ENCODE measurements around the gene SSBP3. TPM values are rescaled to one million over a fixed set of nuclear protein-coding genes. Genes with fewer than 3 reads are reported as not detected.

SSBP3 gene
- total RNA-seq, 1 experiment from 2014 or later = 115 TPM

- DNase-seq (ENCODE audit: low spot score) (no peak), ATAC-seq (no peak)
- H3K4me3 Mint-ChIP-seq = no peak overlapping the region
- H3K27me3 Mint-ChIP-seq (ENCODE audit: low read depth) = no peaks in the 10 kb centered on the region
- CTCF ChIA-PET = interaction anchor here (7.4 kb wide), 1 partner anchor 39 kb away, joined by 59 read pairs; no protein-coding TSS in a partner anchor
- POLR2A ChIA-PET = interaction anchor here (1.1 to 1.4 kb wide), 2 partner anchors 14 to 136 kb away, joined by 3 to 4 read pairs; no protein-coding TSS in a partner anchor
- H3K9me3 Mint-ChIP-seq = no peaks in the 10 kb centered on the region
- H3K27ac Mint-ChIP-seq = no peak overlapping the region
- TF ChIP-seq ZNF416 (CRISPR knock-in tag; IDR thresholded peaks at IDR 0.05) = no peak
- TF ChIP-seq, protein P1, sequence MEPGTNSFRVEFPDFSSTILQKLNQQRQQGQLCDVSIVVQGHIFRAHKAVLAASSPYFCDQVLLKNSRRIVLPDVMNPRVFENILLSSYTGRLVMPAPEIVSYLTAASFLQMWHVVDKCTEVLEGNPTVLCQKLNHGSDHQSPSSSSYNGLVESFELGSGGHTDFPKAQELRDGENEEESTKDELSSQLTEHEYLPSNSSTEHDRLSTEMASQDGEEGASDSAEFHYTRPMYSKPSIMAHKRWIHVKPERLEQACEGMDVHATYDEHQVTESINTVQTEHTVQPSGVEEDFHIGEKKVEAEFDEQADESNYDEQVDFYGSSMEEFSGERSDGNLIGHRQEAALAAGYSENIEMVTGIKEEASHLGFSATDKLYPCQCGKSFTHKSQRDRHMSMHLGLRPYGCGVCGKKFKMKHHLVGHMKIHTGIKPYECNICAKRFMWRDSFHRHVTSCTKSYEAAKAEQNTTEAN (CRISPR knock-in tag; IDR thresholded peaks at IDR 0.05) = no peak
- H3K4me1 Mint-ChIP-seq = peaks cover 41% of the 10 kb centered on the region
- peaks cover 2% of the 10 kb centered on the region; the same call in 1 of the 2 replicates for H3K36me3 Mint-ChIP-seq
These were observed 134.9 kb downstream of the SSBP3 start for GRCh38 chr1:54271341-54271740.

- H3K27me3 Mint-ChIP-seq (ENCODE audit: low read depth) = no peaks in the 10 kb centered on the region
- CTCF ChIA-PET = interaction anchor here (7.4 kb wide), 1 partner anchor 39 kb away, joined by 59 read pairs; no protein-coding TSS in a partner anchor
These were observed 135.7 kb downstream of the SSBP3 start for GRCh38 chr1:54270543-54270942.

More at GRCh38 chr1:54270543-54270942, 135.7 kb downstream of the SSBP3 start:
- TF ChIP-seq AFF4 (CRISPR knock-in tag; IDR thresholded peaks at IDR 0.05; ENCODE audit: borderline replicate concordance) = no peak
- no peak for TF ChIP-seq NR3C1 (CRISPR knock-in tag; conservative IDR thresholded peaks at IDR 0.05; ENCODE audit: low read depth)
- TF ChIP-seq, protein P2, sequence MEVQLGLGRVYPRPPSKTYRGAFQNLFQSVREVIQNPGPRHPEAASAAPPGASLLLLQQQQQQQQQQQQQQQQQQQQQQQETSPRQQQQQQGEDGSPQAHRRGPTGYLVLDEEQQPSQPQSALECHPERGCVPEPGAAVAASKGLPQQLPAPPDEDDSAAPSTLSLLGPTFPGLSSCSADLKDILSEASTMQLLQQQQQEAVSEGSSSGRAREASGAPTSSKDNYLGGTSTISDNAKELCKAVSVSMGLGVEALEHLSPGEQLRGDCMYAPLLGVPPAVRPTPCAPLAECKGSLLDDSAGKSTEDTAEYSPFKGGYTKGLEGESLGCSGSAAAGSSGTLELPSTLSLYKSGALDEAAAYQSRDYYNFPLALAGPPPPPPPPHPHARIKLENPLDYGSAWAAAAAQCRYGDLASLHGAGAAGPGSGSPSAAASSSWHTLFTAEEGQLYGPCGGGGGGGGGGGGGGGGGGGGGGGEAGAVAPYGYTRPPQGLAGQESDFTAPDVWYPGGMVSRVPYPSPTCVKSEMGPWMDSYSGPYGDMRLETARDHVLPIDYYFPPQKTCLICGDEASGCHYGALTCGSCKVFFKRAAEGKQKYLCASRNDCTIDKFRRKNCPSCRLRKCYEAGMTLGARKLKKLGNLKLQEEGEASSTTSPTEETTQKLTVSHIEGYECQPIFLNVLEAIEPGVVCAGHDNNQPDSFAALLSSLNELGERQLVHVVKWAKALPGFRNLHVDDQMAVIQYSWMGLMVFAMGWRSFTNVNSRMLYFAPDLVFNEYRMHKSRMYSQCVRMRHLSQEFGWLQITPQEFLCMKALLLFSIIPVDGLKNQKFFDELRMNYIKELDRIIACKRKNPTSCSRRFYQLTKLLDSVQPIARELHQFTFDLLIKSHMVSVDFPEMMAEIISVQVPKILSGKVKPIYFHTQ (CRISPR knock-in tag; IDR thresholded peaks at IDR 0.05) = no peak
- TF ChIP-seq NFYB (CRISPR knock-in tag; conservative IDR thresholded peaks at IDR 0.05; ENCODE audit: low read depth) = no peak
- TF ChIP-seq ZNF671 (CRISPR knock-in tag; IDR thresholded peaks at IDR 0.05) = no peak
- no peak for TF ChIP-seq SMAD3 (CRISPR knock-in tag; IDR thresholded peaks at IDR 0.05; ENCODE audit: borderline replicate concordance)
- TF ChIP-seq, protein P3, sequence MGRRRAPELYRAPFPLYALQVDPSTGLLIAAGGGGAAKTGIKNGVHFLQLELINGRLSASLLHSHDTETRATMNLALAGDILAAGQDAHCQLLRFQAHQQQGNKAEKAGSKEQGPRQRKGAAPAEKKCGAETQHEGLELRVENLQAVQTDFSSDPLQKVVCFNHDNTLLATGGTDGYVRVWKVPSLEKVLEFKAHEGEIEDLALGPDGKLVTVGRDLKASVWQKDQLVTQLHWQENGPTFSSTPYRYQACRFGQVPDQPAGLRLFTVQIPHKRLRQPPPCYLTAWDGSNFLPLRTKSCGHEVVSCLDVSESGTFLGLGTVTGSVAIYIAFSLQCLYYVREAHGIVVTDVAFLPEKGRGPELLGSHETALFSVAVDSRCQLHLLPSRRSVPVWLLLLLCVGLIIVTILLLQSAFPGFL (CRISPR knock-in tag; IDR thresholded peaks at IDR 0.05; ENCODE audit: borderline replicate concordance) = no peak
- TF ChIP-seq TP53 (CRISPR knock-in tag; IDR thresholded peaks at IDR 0.05) = no peak
- TF ChIP-seq NR1H2 (CRISPR knock-in tag; IDR thresholded peaks at IDR 0.05) = no peak
- TF ChIP-seq NR2C2 (CRISPR knock-in tag; IDR thresholded peaks at IDR 0.05) = no peak
- TF ChIP-seq GABPB1 (CRISPR knock-in tag; IDR thresholded peaks at IDR 0.05) = no peak
- TF ChIP-seq EMX1 (CRISPR knock-in tag; IDR thresholded peaks at IDR 0.05) = no peak
- POLR2A ChIA-PET = interaction anchor here (1.4 kb wide), 1 partner anchor 137 kb away, joined by 4 read pairs; no protein-coding TSS in a partner anchor
- DNase-seq (ENCODE audit: low spot score) (no peak), ATAC-seq (no peak)
- Mint-ChIP-seq H3K27ac (0 out of 2 replicates have a peak overlapping the region, but pooled peaks have one; percentile 23), H3K4me1 (peaks cover 37% of the 10 kb centered on the region), H3K36me3 (peaks cover 2% of the 10 kb centered on the region; the same call in 1 of the 2 replicates), H3K4me3 (no peak overlapping the region), H3K9me3 (no peaks in the 10 kb centered on the region)

Measured in WTC11 (cell line).